ENCODE measurements around the gene DYRK3. TPM values are rescaled to one million over a fixed set of nuclear protein-coding genes. Genes with fewer than 3 reads are reported as not detected.

The DYRK3 gene
- total and polyA plus RNA-seq, 2 of the 13 experiments (the other 11 are each of a cell fraction or from before 2014, with no cell fraction given) = 0.48 to 2.8 TPM

DNA sequence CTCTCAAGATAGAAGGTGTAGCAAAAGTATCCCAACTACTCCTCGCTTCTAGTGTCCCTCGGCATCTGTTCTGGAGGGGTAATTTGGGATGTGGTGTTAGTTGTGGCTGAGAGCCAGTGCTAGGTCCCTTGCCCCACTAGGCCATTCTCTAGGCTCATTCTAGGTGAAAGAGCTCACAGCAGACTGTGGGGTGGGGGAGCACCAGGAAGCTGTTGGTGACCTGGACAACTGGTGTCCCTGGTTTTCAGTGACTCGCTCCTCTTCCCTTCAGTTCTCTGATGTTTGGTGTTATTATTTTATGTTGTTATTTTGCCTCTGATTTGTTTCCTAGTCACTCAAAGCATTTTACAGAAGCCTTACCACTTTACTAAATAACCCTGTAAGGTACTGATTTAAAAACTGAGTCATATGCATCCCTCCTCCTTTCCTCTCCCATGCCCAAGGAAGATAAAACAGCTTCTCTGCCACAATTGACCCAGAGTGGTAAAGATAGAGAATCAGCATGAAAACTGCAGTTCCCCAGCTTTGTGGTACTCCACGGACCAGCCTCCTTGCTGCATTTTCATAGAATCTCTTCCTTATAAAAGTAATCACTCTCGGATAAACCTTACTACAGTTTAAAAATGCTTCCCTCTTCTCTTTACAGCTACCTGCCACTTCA is 14.1 kb downstream of the DYRK3 start:
- H3K27ac ChIP-seq (ENCODE audit: extremely low read length, insufficient read depth, low read length) = no peak overlapping the region
- H3K4me3 ChIP-seq (replicated peaks in 1 of 3; ENCODE audit: insufficient read depth in 1 of 3, low read depth in 2 of 3, low read length in 3 of 3) = no peak overlapping the region
- intact Hi-C loops (cut with micrococcal nuclease; ENCODE audit: unreplicated experiment) = no loop called here
- H3K4me2 ChIP-seq (ENCODE audit: low read depth, low read length) = no peak overlapping the region
- H2AFZ ChIP-seq (ENCODE audit: low read length) = no peak overlapping the region
- ATAC-seq = no peak
- WGBS (ENCODE audit: low lambda C conversion rate) = 88% methylated on average over 5 of the region's 5 CpGs
- no peak for FAIRE-seq
- H3K79me2 ChIP-seq (ENCODE audit: insufficient read depth, low read length) = no peaks in the 10 kb centered on the region
- no peaks in the 10 kb centered on the region for H3K27me3 ChIP-seq (ENCODE audit: control insufficient read depth in 1 of 2, insufficient read depth in 2 of 2, low read length in 2 of 2)
- in situ Hi-C loops (cut with HindIII; ENCODE audit: extremely low pct_ligation_motif_present, low pct_unique_long_range_greater_than_20kb) = loop anchor here (25.0 kb wide), 1 partner anchor 263 kb away; the partner anchor contains the start of gene FCMR
- no peak overlapping the region for H3K9ac ChIP-seq (ENCODE audit: insufficient read depth, low read depth, low read length)
- ChIA-PET POLR2A (interaction anchor here (1.6 kb wide), 1 partner anchor 14 kb away, joined by 6 read pairs; the partner anchor contains the start of gene DYRK3), CTCF (ENCODE audit: low intra/inter-chr PET ratio, low total read pairs) (no interaction called here)
- BruUV-seq (replicated peaks) = no TSS peak
- no peaks in the 10 kb centered on the region for H4K20me1 ChIP-seq (ENCODE audit: insufficient read depth, low read length)
- DNase-seq (ENCODE audit: low spot score) = no peak
- H3K4me1 ChIP-seq (ENCODE audit: insufficient read depth, low read length) = no peaks in the 10 kb centered on the region
- H3K9me3 ChIP-seq (ENCODE audit: low read length) = no peaks in the 10 kb centered on the region
- TF ChIP-seq ZNF362 (CRISPR knock-in tag; IDR thresholded peaks at IDR 0.05; ENCODE audit: borderline replicate concordance) (no peak), RBAK (CRISPR knock-in tag; IDR thresholded peaks at IDR 0.05) (no peak), NBN (conservative IDR thresholded peaks at IDR 0.05) (no peak), MTF2 (CRISPR knock-in tag; IDR thresholded peaks at IDR 0.05; ENCODE audit: borderline replicate concordance) (no peak), HOXA3 (CRISPR knock-in tag; IDR thresholded peaks at IDR 0.05) (no peak)
- TF ChIP-seq, protein P1, sequence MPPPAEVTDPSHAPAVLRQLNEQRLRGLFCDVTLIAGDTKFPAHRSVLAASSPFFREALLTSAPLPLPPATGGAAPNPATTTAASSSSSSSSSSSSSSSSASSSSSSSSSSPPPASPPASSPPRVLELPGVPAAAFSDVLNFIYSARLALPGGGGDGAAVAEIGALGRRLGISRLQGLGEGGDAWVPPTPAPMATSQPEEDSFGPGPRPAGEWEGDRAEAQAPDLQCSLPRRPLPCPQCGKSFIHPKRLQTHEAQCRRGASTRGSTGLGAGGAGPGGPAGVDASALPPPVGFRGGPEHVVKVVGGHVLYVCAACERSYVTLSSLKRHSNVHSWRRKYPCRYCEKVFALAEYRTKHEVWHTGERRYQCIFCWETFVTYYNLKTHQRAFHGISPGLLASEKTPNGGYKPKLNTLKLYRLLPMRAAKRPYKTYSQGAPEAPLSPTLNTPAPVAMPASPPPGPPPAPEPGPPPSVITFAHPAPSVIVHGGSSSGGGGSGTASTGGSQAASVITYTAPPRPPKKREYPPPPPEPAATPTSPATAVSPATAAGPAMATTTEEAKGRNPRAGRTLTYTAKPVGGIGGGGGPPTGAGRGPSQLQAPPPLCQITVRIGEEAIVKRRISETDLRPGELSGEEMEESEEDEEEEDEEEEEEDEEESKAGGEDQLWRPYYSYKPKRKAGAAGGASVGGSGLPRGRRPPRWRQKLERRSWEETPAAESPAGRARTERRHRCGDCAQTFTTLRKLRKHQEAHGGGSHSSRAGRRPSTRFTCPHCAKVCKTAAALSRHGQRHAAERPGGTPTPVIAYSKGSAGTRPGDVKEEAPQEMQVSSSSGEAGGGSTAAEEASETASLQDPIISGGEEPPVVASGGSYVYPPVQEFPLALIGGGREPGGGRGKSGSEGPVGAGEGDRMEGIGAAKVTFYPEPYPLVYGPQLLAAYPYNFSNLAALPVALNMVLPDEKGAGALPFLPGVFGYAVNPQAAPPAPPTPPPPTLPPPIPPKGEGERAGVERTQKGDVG (CRISPR knock-in tag; IDR thresholded peaks at IDR 0.05; ENCODE audit: borderline replicate concordance) = no peak
- H3K36me3 ChIP-seq (replicated peaks in 1 of 2; ENCODE audit: control insufficient read depth in 1 of 2, insufficient read depth in 2 of 2, low read length in 2 of 2) = peaks cover 0 to 7% of the 10 kb centered on the region in 2 experiments; a peak in 1 of 5 replicates
